GM04503 (cell line): Measurements from ENCODE around the gene SLC35A2.
"Not testable (repeated sequence)": the region's sequence is repeated elsewhere in the genome, so short reads cannot be mapped to it uniquely, and the experiment has no call there.

Experiments used
- DNase-seq: peaks from one replicate; pipeline ENCODE4 v3.0.0-alpha.2; 2012; ENCODE audit warnings: low read depth

The SLC35A2 gene

GRCh38 chrX:48901069-48901468 is 10.4 kb downstream of the SLC35A2 start:
- DNase-seq = no peak

GRCh38 chrX:48899078-48899410 is 12.4 kb downstream of the SLC35A2 start:
- DNase-seq = no peak

- peak; percentile 90 for DNase-seq
Measured at GRCh38 chrX:48897625-48898306, 13.7 kb downstream of the SLC35A2 start, which contains the start of the genes PQBP1 and TIMM17B. Gene PQBP1 (plus strand): TSS chrX:48897930. CDS start chrX:48898510, 580 bp downstream. Gene TIMM17B (minus strand): TSS chrX:48897768. CDS start chrX:48897749, 19 bp downstream.

- no peak for DNase-seq
Measured at GRCh38 chrX:48897157-48897624, 14.3 kb downstream of the SLC35A2 start.

GRCh38 chrX:48896611-48897011 is 14.8 kb downstream of the SLC35A2 start:
- no peak for DNase-seq

GRCh38 chrX:48894891-48895290 is 16.6 kb downstream of the SLC35A2 start:
- DNase-seq = no peak

GRCh38 chrX:48893556-48894348 is 17.7 kb downstream of the SLC35A2 start:
- DNase-seq = no peak

GRCh38 chrX:48892896-48893295 is 18.6 kb downstream of the SLC35A2 start:
- DNase-seq = no peak

GRCh38 chrX:48891402-48892288 is 19.8 kb downstream of the SLC35A2 start:
- peak; percentile 50 for DNase-seq

GRCh38 chrX:48890934-48891401 is 20.5 kb downstream of the SLC35A2 start:
- DNase-seq = no peak

- DNase-seq = no peak
Measured at GRCh38 chrX:48890296-48890925, 21.0 kb downstream of the SLC35A2 start.

GRCh38 chrX:48886586-48886985 is 24.9 kb downstream of the SLC35A2 start:
- DNase-seq = not testable (repeated sequence)

GRCh38 chrX:48883729-48884128 is 27.7 kb downstream of the SLC35A2 start:
- DNase-seq = no peak

GRCh38 chrX:48876944-48877343 is 34.5 kb downstream of the SLC35A2 start:
- DNase-seq = not testable (repeated sequence)

- not testable (repeated sequence) for DNase-seq
Measured at GRCh38 chrX:48872017-48872416, 39.4 kb downstream of the SLC35A2 start.

GRCh38 chrX:48864210-48864609 is 47.2 kb downstream of the SLC35A2 start:
- DNase-seq = peak; percentile 15

- no peak for DNase-seq
Measured at GRCh38 chrX:48854898-48855297, 56.5 kb downstream of the SLC35A2 start.

GRCh38 chrX:48854121-48854804 is 57.2 kb downstream of the SLC35A2 start:
- not testable (repeated sequence) for DNase-seq

GRCh38 chrX:48853494-48853893 is 58.0 kb downstream of the SLC35A2 start:
- DNase-seq = not testable (repeated sequence)
